ENCODE measurements around the gene ZNRF2. TPM values are rescaled to one million over a fixed set of nuclear protein-coding genes. Genes with fewer than 3 reads are reported as not detected.
"Not testable (repeated sequence)": the region's sequence is repeated elsewhere in the genome, so short reads cannot be mapped to it uniquely, and the experiment has no call there.

The ZNRF2 gene
- total RNA-seq, 2 experiments from 2014 or later = 15.1 to 15.2 TPM

DNA sequence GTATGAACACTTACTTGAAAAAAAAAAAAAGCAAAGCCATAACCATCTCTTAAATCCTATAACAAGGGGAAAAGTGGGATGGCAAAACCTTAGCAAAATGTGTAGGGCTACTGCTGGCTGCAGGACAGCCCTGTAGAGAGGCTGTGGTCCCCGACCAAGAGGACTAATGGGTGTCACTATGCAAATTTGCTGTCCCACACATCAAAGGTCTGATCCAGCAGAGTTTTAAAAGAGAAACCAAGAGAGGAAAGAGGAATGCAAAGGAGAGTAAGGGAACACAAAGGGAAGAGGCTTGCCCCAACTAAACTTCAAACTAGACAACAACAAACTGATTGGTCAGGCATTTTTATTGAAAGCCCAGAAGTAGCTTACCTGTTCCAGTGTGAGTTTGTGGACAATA, 3.1 kb upstream of the ZNRF2 start:
- peaks cover 6% of the 10 kb centered on the region for H3K36me3 Mint-ChIP-seq (ENCODE audit: low read depth)
- DNase-seq (no peak), ATAC-seq (no peak)
- H3K4me1 Mint-ChIP-seq (ENCODE audit: low read depth) = peaks cover 20% of the 10 kb centered on the region
- no peak overlapping the region for H3K27ac Mint-ChIP-seq
- H3K9me3 Mint-ChIP-seq (ENCODE audit: insufficient read depth) = peaks cover 2% of the 10 kb centered on the region
- CTCF ChIA-PET = interaction anchor here (1.7 to 7.3 kb wide), 2 partner anchors 70 to 71 kb away, joined by 13 to 135 read pairs; no protein-coding TSS in a partner anchor
- H3K27me3 Mint-ChIP-seq (ENCODE audit: low read depth) = no peaks in the 10 kb centered on the region
- H3K4me3 Mint-ChIP-seq = no peak overlapping the region
- POLR2A ChIA-PET = no interaction called here

- no peak for ATAC-seq
- POLR2A ChIA-PET = no interaction called here
- H3K27me3 Mint-ChIP-seq (ENCODE audit: low read depth) = no peaks in the 10 kb centered on the region
Measured at GRCh38 chr7:30281791-30282190, 2.6 kb upstream of the ZNRF2 start.

DNA sequence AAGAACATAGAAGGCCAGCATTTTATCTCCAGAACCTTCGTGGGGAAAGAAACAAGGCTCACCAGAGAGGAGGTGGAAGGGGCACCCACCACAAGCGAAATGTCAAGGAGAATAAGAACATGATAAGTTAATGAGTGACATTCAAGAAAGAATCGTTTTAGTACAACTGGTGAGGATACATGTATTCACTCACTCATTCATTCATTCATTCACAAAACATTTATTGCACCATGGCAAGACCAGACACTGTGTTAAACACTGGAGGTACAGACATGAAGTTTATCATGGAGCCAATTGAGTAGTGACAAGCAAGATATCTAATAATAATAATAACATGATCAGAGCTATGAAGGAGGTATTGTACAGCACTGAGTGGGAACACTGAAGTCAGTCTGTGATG, 1.7 kb upstream of the ZNRF2 start:
- peaks cover 32% of the 10 kb centered on the region for H3K4me1 Mint-ChIP-seq (ENCODE audit: low read depth)
- DNase-seq = no peak
- no peak for ATAC-seq
- peaks cover 17% of the 10 kb centered on the region for H3K36me3 Mint-ChIP-seq (ENCODE audit: low read depth)
- H3K27ac Mint-ChIP-seq = no peak overlapping the region
- peaks cover 12% of the 10 kb centered on the region for H3K9me3 Mint-ChIP-seq (ENCODE audit: insufficient read depth)
- ChIA-PET POLR2A (no interaction called here), CTCF (interaction anchor here (1.7 kb wide), 1 partner anchor 70 kb away, joined by 13 read pairs; no protein-coding TSS in a partner anchor)
- no peaks in the 10 kb centered on the region for H3K27me3 Mint-ChIP-seq (ENCODE audit: low read depth)
- no peak overlapping the region for H3K4me3 Mint-ChIP-seq

More at GRCh38 chr7:30281791-30282190, 2.6 kb upstream of the ZNRF2 start:
- Mint-ChIP-seq H3K9me3 (ENCODE audit: insufficient read depth) (peaks cover 8% of the 10 kb centered on the region), H3K27ac (no peak overlapping the region), H3K4me1 (ENCODE audit: low read depth) (peaks cover 25% of the 10 kb centered on the region), H3K4me3 (no peak overlapping the region), H3K36me3 (ENCODE audit: low read depth) (peaks cover 11% of the 10 kb centered on the region)
- CTCF ChIA-PET = interaction anchor here (1.7 kb wide), 1 partner anchor 71 kb away, joined by 13 read pairs; no protein-coding TSS in a partner anchor
- no peak for DNase-seq

DNA sequence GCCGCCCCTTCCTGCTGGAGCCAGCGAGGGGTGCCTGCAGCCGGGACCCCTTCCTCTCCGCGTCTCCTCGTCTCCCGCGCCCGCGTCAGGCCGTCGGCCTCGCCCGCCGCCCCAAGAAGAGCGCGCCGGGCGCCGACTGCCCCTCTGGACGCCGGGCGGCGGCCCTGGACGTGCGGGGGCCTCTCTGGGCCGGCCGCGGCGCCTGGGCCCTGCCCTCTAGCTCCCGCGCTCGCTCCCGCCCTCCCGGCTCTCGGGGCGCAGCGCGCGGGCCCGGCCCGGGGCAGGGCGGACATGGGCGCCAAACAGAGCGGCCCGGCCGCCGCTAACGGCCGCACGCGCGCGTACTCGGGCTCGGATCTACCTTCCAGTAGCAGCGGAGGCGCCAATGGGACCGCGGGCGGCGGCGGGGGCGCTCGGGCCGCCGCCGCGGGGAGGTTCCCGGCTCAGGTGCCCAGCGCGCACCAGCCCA, 704 bp downstream of the ZNRF2 start:
- DNase-seq (peak; percentile 44), ATAC-seq (peak; percentile 5)
- Mint-ChIP-seq H3K4me1 (ENCODE audit: low read depth) (peaks cover 45% of the 10 kb centered on the region), H3K27me3 (ENCODE audit: low read depth) (no peaks in the 10 kb centered on the region), H3K27ac (peak overlapping the region; percentile 87), H3K36me3 (ENCODE audit: low read depth) (peaks cover 28% of the 10 kb centered on the region), H3K4me3 (peak overlapping the region; percentile 79), H3K9me3 (ENCODE audit: insufficient read depth) (peaks cover 12% of the 10 kb centered on the region)
- POLR2A ChIA-PET = interaction anchor here (0.6 to 2.7 kb wide), 8 partner anchors 38 to 193 kb away, joined by 3 to 19 read pairs (median 5); no protein-coding TSS in a partner anchor
- CTCF ChIA-PET = interaction anchor here (1.6 to 1.8 kb wide), 3 partner anchors 38 to 279 kb away, joined by 3 to 5 read pairs (median 4); no protein-coding TSS in a partner anchor

DNA sequence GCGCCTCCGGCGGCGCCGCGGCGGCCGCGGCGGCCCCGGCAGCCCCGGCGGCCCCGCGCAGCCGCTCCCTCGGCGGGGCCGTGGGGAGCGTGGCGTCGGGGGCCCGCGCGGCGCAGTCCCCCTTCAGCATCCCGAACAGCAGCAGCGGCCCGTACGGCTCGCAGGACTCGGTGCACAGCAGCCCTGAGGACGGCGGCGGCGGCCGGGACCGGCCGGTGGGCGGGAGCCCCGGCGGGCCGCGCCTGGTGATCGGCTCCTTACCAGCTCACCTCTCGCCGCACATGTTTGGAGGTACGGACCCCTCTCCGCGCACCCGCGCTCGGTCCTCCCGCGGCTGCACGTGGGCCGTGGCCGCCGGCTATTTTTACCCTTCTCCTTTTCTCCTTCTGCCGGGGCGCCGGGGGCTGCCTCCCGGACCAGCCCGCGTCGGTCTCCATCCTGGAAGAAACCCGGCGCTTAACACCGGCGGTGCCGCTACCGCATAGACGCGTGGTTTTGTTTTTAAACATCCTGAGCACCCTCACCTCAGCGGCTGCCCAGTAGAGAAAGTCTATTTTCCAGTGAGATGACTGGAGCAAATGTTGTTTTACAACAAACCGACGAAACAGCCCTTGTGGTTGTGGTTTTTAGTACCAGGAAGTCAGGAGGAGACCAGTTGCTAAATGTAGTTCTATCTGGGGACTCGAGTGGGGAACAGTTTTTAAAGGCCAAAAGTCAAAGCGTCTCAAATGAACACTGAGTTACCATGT, 1.3 kb downstream of the ZNRF2 start:
- peak; percentile 84 for DNase-seq
- peaks cover 50% of the 10 kb centered on the region for H3K4me1 Mint-ChIP-seq (ENCODE audit: low read depth)
- peak overlapping the region; percentile 99 for H3K4me3 Mint-ChIP-seq
- peaks cover 12% of the 10 kb centered on the region for H3K9me3 Mint-ChIP-seq (ENCODE audit: insufficient read depth)
- H3K27me3 Mint-ChIP-seq (ENCODE audit: low read depth) = no peaks in the 10 kb centered on the region
- H3K36me3 Mint-ChIP-seq (ENCODE audit: low read depth) = peaks cover 30% of the 10 kb centered on the region
- CTCF ChIA-PET = interaction anchor here (1.6 to 1.7 kb wide), 2 partner anchors 37 to 63 kb away, joined by 3 to 5 read pairs; no protein-coding TSS in a partner anchor
- POLR2A ChIA-PET = interaction anchor here (0.6 to 2.7 kb wide), 7 partner anchors 36 to 218 kb away, joined by 3 to 19 read pairs (median 5); no protein-coding TSS in a partner anchor
- H3K27ac Mint-ChIP-seq = peak overlapping the region; percentile 99
- peak; percentile 0 for ATAC-seq

- Mint-ChIP-seq H3K27ac (no peak overlapping the region), H3K27me3 (ENCODE audit: low read depth) (no peaks in the 10 kb centered on the region), H3K36me3 (ENCODE audit: low read depth) (peaks cover 37% of the 10 kb centered on the region), H3K4me3 (peak overlapping the region; percentile 99), H3K9me3 (ENCODE audit: insufficient read depth) (peaks cover 15% of the 10 kb centered on the region), H3K4me1 (ENCODE audit: low read depth) (peaks cover 60% of the 10 kb centered on the region)
- ChIA-PET POLR2A (interaction anchor here (0.6 to 2.7 kb wide), 5 partner anchors 35 to 217 kb away, joined by 3 to 10 read pairs (median 5); no protein-coding TSS in a partner anchor), CTCF (interaction anchor here (1.7 kb wide), 1 partner anchor 36 kb away, joined by 5 read pairs; no protein-coding TSS in a partner anchor)
- no peak for DNase-seq
- ATAC-seq = no peak
Measured at GRCh38 chr7:30286749-30287148, 2.4 kb downstream of the ZNRF2 start.

DNA sequence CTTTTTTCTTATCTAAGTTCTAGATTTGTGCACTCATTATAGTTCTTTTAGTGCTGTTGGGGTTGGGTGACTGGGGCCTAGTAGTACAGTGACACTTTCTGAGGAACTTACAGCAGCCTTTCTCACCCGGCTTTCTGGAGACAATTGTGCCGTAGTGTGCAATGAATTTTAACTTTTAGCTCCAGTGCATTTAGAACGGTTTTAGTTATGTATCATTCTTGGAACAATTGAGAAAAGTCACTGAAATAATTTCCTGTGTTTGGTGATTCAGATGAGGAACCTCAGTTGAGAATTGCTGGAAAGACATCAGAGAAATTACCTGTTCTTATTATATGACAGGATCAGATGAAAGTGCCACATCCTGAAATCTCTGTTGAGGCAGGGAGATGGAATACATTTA, 3.2 kb downstream of the ZNRF2 start:
- DNase-seq; H3K27ac Mint-ChIP-seq; POLR2A ChIA-PET; H3K27me3 Mint-ChIP-seq (ENCODE audit: low read depth); ATAC-seq; H3K4me3 Mint-ChIP-seq: not testable (repeated sequence)
- Mint-ChIP-seq H3K36me3 (ENCODE audit: low read depth) (peaks cover 42% of the 10 kb centered on the region), H3K9me3 (ENCODE audit: insufficient read depth) (peaks cover 15% of the 10 kb centered on the region), H3K4me1 (ENCODE audit: low read depth) (peaks cover 64% of the 10 kb centered on the region)
- CTCF ChIA-PET = interaction anchor here (1.5 kb wide), 1 partner anchor 65 kb away, joined by 3 read pairs; no protein-coding TSS in a partner anchor

DNA sequence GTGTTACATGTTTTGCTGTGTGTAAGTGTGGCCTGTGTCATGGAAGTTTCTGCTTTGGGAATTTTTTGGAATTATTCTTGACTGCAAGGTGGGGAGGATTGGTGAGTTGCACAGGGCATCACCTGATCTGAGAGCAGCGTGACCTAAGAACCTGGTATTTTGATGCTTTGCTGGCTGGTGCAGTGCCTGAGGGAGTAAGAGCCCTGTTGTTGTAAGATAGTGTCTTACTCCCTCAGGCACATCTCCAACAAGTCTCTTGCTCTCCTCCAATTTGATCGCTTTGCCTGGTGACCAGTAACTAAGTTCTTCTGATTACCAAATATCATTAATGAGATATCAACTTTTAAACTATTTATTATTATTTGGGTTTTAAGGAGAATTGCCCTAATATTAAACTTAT, 5.2 kb downstream of the ZNRF2 start:
- H3K27ac Mint-ChIP-seq = peak overlapping the region; percentile 11
- CTCF ChIA-PET; H3K4me3 Mint-ChIP-seq; ATAC-seq; DNase-seq; H3K27me3 Mint-ChIP-seq (ENCODE audit: low read depth): not testable (repeated sequence)
- POLR2A ChIA-PET = interaction anchor here (1.9 kb wide), 1 partner anchor 33 kb away, joined by 6 read pairs; no protein-coding TSS in a partner anchor
- peaks cover 45% of the 10 kb centered on the region for H3K36me3 Mint-ChIP-seq (ENCODE audit: low read depth)
- H3K4me1 Mint-ChIP-seq (ENCODE audit: low read depth) = peaks cover 58% of the 10 kb centered on the region
- H3K9me3 Mint-ChIP-seq (ENCODE audit: insufficient read depth) = peaks cover 15% of the 10 kb centered on the region

DNA sequence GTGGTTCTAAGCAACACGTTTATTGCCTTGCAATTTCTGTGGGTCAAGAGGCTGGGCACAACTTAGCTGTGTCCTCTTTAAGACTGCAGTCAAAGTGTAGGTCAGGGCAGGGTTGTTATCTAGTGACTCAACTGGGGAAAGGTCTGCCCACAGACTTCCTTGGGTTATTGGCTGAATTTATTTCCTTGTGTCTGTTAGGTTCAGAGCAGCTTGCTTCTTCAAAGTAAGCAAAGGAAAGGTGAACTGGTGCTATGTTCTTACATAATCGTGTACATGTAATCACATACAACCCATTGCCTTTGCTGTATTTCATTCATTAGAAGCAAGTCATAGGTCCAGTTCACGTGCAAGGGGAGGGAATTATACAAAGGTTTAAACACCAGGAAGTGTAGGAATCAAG, 5.9 kb downstream of the ZNRF2 start:
- not testable (repeated sequence) for H3K4me3 Mint-ChIP-seq; H3K27me3 Mint-ChIP-seq (ENCODE audit: low read depth); ATAC-seq; DNase-seq
- CTCF ChIA-PET = interaction anchor here (0.7 to 1.4 kb wide), 2 partner anchors 32 to 63 kb away, joined by 3 to 5 read pairs; no protein-coding TSS in a partner anchor
- peaks cover 45% of the 10 kb centered on the region for H3K36me3 Mint-ChIP-seq (ENCODE audit: low read depth)
- peaks cover 15% of the 10 kb centered on the region for H3K9me3 Mint-ChIP-seq (ENCODE audit: insufficient read depth)
- peak overlapping the region; percentile 18 for H3K27ac Mint-ChIP-seq
- peaks cover 58% of the 10 kb centered on the region for H3K4me1 Mint-ChIP-seq (ENCODE audit: low read depth)
- POLR2A ChIA-PET = interaction anchor here (1.9 kb wide), 1 partner anchor 33 kb away, joined by 6 read pairs; no protein-coding TSS in a partner anchor

- H3K27ac Mint-ChIP-seq; ATAC-seq; H3K27me3 Mint-ChIP-seq (ENCODE audit: low read depth); DNase-seq; CTCF ChIA-PET; H3K9me3 Mint-ChIP-seq (ENCODE audit: insufficient read depth); POLR2A ChIA-PET; H3K4me3 Mint-ChIP-seq: not testable (repeated sequence)
- peaks cover 30% of the 10 kb centered on the region for H3K36me3 Mint-ChIP-seq (ENCODE audit: low read depth)
- peaks cover 47% of the 10 kb centered on the region for H3K4me1 Mint-ChIP-seq (ENCODE audit: low read depth)
Measured at GRCh38 chr7:30292416-30293038, 8.1 kb downstream of the ZNRF2 start.

GRCh38 chr7:30296304-30296703, 11.9 kb downstream of the ZNRF2 start:
- POLR2A ChIA-PET; H3K9me3 Mint-ChIP-seq (ENCODE audit: insufficient read depth); H3K27me3 Mint-ChIP-seq (ENCODE audit: low read depth); H3K4me3 Mint-ChIP-seq; CTCF ChIA-PET; DNase-seq; H3K27ac Mint-ChIP-seq; ATAC-seq: not testable (repeated sequence)
- Mint-ChIP-seq H3K36me3 (ENCODE audit: low read depth) (peaks cover 12% of the 10 kb centered on the region), H3K4me1 (ENCODE audit: low read depth) (peaks cover 13% of the 10 kb centered on the region)

All from activated CD8-positive, alpha-beta T cell treated with anti-CD3 and anti-CD28 coated beads, Interleukin-2, amount 10 ng/mL, durations not matched to agents 7 days and 5 days (primary cell).